Activated naive CD4-positive, alpha-beta T cell treated with Interleukin-2 at 50 U/mL for 16 hours (primary cell): Measurements from ENCODE around the gene NKX1-1.

Experiments used
- DNase-seq: peaks from one replicate; pipeline ENCODE4 v3.0.0-alpha.2; 2020

Gene NKX1-1

DNA sequence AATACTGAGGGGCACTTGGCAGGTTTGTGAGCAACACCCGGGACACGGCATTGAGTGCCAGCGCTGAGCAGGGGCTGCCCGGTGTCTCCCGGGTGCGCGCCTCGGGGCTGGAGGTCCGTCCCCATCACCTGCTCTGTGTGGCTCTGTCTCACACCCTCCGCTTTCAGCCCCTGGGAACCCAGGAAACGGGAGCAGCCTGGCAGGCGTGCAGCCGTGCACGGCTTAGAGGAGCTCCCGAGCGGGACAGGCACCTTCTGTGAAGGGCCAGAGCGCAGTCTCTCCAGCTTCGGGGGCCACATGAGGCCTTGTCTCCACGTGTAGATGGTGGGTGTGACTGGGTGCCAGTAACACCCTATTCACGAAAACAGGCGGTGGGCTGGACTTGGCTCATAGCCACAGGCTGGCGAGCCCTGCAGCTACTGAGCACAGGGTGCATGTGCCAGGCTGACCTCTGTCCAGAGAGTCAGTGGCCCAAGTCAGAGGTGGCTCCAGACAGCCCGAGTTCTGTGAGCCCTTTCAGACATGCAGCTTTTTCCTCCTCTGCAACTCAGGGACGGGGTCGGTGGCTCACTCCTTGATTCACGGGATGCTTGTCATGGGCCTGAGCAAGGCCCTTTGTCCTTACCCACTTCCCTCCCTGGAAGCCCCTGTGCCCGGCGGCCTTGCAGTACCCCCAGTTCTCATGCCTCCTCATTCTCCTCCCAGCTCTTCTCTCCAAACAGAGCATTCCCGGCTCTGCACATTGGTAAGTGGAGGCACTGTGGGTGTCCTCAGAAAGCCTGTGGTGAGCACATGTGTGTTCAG, 35.7 kb downstream of the NKX1-1 start:
- no peak for DNase-seq

DNA sequence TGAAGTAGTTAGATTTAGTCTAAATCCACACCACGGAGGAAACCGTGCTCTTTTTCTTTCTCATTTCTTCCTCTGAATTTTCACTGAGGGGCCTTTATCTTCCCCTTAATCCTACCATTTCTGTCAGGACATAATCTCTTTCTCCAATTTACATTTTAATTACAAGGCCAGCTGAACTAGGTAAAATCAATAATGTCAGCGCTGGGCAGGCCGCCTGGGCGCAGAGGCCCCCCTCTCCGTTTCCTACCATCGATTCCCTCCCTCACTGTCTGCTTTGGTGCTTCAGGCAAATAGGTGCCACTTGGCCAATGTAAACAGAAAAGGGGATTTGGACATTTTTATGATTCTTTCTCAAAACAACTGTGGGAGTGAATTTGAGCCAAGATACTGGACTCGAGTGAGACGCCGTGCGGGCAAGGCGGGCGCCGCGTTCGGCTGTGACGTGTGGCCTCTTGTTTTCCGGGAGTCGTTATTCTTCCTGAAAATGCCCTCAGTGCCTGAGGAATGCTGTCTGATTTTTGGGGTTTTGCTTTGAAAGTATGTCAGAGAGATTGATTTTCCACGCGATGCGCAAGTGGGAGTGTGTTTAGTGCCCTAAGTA, 36.7 kb downstream of the NKX1-1 start:
- DNase-seq, result no peak

DNA sequence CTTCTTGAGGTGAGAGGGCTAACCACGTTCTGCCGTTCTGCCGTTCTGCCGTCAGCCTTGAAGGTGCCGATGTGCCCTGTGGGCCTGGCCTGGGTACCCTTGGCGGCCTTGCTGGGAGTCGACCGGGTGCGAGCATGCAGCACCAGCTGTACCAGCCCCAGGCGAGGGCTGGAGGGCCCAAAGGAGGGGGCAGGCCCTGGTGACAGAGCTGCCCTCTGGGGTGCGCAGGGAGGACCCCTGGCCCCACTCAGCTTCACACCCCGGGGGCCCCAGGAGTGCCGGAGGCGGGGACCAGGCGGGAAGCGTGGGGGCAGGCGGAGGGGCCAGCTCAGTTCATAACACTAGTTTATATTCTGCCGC, 37.2 kb downstream of the NKX1-1 start:
- no peak for DNase-seq

- DNase-seq, result no peak
Observed at GRCh38 chr4:1368421-1369090, 37.7 kb downstream of the NKX1-1 start.

DNA sequence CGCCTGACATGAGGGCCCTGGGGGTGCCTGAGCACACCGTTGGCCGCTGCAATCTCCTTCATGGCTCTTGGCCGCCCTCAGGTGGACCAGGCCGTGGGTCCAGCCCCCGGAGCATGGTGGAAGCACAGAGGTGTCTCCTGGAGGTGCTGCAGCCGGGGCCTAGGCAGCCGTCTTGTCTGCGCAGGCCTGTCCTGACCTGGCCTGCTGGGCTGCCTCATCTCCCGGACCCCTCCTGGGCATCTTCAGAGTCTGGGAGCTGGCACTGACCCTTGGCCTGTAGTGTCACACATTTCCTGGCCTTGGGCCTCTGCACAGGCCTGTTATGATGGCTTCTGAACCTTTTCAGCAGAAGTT, 38.3 kb downstream of the NKX1-1 start:
- no peak for DNase-seq

DNA sequence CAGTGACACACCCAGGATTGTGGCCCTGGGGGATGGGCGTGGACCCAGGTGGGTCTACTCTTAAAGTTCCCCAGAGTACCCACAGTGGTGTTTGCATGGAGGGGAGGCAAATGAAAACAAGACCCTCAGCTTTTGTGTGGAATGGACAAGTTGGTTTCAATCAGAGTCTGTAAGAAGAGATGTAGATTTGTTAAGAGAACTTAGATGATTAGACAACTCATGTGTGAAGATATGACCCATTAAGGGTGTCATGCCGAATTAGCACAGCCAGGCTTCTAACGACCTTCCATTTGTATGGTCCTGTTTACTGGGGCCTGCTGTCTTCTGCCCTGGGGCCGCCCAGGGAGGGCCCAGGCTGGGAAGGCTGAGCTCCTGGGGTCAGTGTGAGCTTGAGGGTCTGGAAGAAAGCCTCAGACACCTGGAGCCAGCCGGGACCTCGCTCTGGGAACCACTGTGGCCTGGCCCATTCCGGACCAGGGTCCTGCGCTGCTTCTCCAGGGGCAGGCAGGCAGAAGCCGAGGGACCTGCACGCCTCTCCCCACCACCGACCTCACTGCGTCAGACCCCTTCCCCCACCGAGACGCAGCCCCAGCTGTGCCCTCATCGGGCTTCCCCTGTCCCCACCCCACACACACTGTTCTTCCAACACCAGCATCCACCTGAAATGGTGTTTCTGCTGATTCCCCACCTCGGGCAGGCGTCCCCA, 38.9 kb downstream of the NKX1-1 start:
- no peak for DNase-seq

DNA sequence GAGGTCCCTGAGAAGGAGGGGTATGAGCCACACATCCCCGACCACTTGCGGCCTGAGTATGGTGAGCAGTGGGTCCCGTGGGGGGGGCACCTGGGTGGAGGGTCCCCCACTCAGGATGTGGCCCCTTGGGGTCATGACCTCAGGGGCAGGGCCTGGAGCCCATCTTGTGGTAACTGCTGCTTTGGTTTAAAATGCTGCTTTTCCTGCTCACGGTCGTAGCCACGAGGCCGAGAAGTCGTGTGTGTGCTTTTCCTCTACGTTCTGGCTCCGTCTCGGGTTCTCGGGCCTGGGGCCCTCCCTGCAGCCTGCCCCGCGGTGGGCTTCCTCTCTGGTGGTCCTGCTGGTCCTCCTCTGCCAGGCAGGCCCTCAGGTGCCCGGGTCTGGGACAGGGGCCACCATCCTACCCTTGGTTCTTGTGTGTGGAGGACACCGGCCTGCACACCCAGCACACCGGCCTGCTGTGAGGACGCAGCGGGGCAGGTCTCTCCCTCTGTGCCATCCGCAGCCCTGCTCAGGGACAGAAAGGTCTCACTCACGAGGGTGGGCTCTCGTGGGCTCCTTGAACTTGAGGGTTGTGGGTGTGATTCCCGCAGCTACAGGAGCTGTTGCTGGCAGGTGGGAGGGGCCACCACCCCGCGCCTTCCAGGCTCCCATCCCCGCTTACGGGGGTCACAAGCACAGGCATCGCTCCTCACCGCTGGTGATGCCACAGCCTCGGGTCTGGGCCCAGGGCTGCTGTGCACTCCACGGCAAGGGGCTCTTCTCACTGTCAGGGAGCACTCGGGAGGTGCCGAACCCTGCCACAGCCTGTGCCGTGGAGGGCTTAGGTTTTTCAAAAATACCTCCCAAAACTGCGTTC, 39.6 kb downstream of the NKX1-1 start:
- DNase-seq, result no peak

DNA sequence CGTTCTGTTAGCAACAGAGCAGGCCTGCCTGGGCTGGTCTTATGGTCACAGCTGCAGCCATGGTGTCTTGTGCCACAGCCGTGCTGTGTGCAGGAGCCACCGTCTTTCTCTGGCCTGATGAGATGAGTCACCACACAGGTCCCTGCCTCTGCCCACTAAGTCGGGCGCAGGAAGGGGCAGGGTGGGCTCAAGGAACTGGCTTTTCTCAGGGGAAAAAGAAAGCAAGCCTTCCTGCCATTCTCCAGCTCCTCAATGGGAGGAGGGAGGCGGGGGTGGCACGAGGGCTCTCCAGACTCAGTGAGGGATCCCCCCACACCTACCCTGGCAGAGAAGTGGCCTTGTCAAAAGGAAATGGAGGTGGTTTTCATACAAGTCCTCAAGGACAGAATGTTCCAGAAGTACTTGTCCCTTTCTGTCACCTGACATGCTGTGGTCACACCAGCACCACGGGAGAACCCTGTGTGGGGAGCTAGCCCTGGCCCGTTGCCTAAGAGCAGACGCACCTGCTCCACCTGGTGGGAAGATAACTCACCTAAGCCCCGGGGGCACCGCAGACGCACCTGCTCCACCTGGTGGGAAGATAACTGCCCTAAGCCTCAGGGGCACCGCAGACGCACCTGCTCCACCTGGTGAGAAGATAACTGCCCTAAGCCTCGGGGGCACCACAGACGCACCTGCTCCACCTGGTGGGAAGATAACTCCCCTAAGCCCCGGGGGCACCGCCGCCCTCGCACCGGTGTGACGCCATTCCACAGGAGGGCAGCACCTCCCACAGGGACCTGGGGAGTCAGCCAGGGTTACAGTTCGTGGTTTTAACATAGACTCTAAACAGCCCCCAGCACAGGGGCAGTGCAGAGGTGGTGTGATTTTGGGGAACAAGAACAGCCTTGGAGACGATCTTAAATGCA, 40.7 kb downstream of the NKX1-1 start:
- no peak for DNase-seq

- DNase-seq, result no peak
Observed at GRCh38 chr4:1364748-1365147, 41.5 kb downstream of the NKX1-1 start.

DNA sequence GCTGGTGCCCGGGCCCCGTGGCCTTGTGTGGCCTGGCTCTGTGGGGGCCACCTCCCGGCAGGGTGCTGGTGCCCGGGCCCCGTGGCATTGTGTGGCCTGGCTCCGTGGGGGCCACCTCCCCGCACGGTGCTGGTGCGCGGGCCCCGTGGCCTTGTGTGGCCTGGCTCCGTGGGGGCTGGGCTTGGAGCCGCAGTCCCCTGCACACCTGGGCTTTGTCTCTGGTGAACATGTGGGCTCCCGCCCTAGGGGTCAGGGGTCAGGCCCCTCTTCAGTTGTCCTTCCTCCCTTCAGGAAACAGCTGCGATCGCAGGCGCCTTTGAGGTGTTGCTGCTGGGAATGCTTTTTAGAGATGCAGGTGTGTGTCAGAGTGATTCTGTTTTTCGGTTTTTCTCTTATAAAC, 42.0 kb downstream of the NKX1-1 start:
- DNase-seq, result no peak

DNA sequence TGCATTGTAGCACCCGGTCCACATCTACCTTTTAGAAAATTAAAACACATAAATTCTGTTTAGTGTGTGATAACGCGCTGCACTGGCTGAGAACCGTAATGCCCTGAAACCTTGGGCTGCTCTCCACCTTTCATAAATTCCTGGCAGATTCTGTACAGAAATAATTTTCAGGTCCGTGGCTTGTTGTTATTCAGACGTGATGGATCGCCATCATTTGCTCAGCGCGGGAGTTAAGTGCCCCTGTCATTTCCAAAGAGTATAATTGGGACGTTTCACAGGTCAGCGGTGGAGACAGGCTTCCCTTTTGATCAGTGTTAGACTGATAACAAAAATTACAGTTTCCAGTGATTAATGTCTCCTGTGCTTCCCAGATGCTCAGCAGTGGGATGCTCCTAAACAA, 42.7 kb downstream of the NKX1-1 start:
- no peak for DNase-seq

DNA sequence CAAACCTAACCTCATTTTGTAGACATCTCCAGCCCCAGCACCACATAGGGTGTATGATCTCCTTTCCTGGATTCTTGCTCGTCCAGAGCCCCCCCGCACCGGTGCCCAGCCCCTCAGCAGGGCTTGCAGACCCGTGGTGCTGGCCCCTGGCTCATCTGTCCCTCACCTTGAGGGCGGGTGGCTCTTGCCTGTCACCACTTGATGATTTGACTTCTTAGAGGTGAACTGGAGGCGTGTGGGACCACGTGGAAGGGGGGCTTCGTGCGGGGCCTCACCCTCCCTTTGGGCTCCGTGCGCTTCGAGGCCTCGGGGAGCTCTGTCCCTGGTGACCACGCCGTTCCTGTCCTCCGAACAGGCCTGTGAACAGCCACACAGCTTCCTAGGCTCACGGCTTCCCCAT, 43.7 kb downstream of the NKX1-1 start:
- DNase-seq, result no peak

DNA sequence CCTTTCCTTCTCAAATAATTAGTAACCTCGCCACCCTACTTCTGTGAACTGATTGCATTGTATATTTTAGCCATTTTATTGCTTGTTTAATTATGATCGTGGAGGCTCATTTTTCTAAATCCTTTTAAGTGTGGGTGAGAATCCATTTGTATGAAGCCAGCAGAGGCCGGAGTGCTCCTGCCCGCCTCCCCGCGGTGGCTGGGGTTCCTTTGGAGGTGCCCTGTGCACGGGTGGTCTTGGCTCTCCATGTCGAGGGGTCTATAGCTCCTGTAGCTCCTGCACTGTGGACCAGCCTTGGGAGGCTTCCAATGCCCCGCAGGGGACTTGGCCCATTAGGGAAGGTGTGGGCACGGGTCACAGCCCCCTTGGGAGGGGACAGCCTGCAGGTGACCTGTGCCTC, 44.2 kb downstream of the NKX1-1 start:
- no peak for DNase-seq

GRCh38 chr4:1361431-1361830, 44.8 kb downstream of the NKX1-1 start:
- no peak for DNase-seq

- DNase-seq, result no peak
Observed at GRCh38 chr4:1360423-1361283, 45.6 kb downstream of the NKX1-1 start.

- DNase-seq, result no peak
Observed at GRCh38 chr4:1359976-1360375, 46.3 kb downstream of the NKX1-1 start.

DNA sequence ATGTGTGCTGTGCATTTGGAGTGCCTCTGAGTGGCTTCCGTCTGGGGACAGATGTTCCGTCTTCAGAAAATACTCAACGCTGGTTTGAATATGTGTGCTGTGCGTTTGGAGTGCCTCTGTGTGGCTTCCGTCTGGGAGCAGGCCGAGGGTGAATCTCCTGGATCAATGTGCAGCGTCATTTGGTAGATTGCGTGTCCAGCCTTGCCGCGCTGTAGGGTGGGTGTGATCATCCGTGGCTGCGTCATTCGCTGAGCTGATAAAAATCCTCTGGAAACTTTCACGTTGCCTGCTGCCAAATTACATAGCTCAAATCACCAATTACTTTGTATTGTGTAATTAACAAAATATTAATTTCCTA, 47.1 kb downstream of the NKX1-1 start:
- DNase-seq, result no peak

- no peak for DNase-seq
Observed at GRCh38 chr4:1358421-1359143, 47.7 kb downstream of the NKX1-1 start.

DNA sequence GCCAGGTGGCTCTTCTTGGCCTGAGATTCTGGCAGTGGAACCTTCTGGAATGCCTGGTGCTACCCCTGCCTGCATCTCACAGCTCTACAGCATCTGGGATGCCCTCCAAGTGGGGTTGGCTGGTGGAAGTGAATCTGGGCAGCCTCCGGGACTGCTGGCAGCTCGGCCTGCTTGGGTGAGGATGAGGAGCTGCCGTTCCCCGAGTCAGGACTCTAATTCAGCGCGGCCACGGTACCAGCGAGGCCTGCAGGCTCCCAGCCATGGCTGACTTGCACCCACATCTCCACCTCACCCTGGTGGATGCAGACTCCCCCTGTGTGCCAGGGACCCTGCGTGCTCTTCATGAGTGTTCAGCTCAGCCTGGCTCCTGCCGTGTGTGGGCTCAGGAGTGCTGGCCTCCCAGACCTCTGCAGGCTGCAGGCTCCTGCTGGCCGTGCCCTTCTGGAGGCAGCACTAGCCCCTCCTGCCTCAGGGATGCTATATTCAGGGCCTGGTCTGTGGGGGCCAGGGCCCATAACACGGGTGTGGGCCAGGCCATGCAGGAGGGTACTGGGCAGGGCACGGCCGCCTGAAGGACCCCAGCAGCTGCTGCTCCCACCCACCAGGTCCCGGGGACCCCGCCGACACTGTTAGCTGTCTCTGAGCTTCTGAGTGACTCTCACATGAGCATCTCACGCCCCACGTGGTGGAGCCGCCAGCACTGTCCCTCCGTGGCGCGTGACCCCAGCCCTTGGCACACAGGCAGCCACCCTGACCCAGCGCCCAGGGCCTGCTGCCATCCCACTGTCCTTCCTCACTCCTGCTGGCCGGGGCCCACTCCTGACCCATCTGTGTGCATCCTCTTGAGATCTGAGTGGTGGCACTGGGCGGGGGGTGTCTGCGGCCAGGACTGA, 48.6 kb downstream of the NKX1-1 start:
- no peak for DNase-seq
